C4-2B (cell line): ENCODE measurements around the gene GRID1.

ENCODE experiments used
- CTCF ChIP-seq: fragments of 450-650 bp; conservative IDR thresholded peaks from 2 replicates; pipeline ENCODE4 v1.5.1; 2017; ENCODE audit warnings: mild to moderate bottlenecking
- ZFX ChIP-seq: fragments of 450-650 bp; IDR thresholded peaks from 2 replicates; pipeline ENCODE4 v1.6.1; 2017

DNA sequence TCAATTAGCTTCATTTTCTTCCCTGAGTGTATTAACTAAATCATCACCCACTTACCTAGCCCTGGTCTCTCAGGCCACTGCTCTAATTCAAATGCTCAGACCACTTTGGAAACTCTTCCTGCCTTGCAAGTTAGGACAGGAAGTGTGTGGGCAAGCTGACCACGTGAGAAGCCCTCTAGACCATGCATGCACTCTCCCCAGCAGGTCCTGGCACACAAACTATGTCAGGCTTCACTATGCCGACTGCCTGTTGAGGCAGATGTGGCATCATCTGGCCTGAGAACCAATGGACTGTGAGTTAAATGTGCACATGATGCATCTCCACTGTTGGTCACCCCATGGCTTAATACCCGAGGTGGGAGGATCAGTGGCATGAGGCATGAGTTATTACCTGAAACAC is 439.6 kb downstream of the GRID1 start:
- TF ChIP-seq CTCF: no peak
- no peak for TF ChIP-seq ZFX
